ENCODE data around the gene HOXD1.

- no peak for TF ChIP-seq POLR2AphosphoS5 (IDR thresholded peaks at IDR 0.05; ENCODE audit: borderline replicate concordance, low read depth, low read length)
- TF ChIP-seq EZH2 (IDR thresholded peaks at IDR 0.05), result no peak
- no peak for TF ChIP-seq FOXP2 (optimal IDR thresholded peaks at IDR 0.05; ENCODE audit: control extremely low read depth, extremely low read length, insufficient read depth)
Measured at GRCh38 chr2:176159663-176160250, 28.7 kb upstream of the HOXD1 start.

All from SK-N-MC (cell line).